Esophagus squamous epithelium (tissue), 5 donors: Measurements from ENCODE around the gene TMEM38B. TPM values are rescaled to one million over a fixed set of nuclear protein-coding genes. Genes with fewer than 3 reads are reported as not detected.

ENCODE experiments used
- DNase-seq: peaks from one replicate; lab custom pipeline; 2025; lab: John Stamatoyannopoulos, UW
- H3K27ac ChIP-seq, 4 donors: fragments of 200-600 bp; sonication (generic); one replicate each; pipeline ENCODE4 v1.5.1; 2016 to 2019; ENCODE audit warnings: mild to moderate bottlenecking in 1 of 4
- H3K27me3 ChIP-seq, 4 donors: fragments of 200-600 bp; sonication (generic); 1 replicate in 3 of 4; 2 replicates in 1 of 4; pipeline versions ENCODE4 v1.5.1 to v1.6.0; 2017 to 2021; ENCODE audit warnings: antibody characterized with exemption in 1 of 4
- H3K36me3 ChIP-seq, 3 donors: fragments of 200-600 bp; sonication (generic); one replicate each; pipeline ENCODE4 v1.5.1; 2016 to 2019
- H3K4me1 ChIP-seq, 3 donors: fragments of 200-600 bp; sonication (generic); one replicate each; pipeline ENCODE4 v1.5.1; 2017 to 2019
- H3K4me3 ChIP-seq, 4 donors: fragments of 200-600 bp; sonication (generic); 1 replicate in 3 of 4; 2 replicates in 1 of 4; pipeline ENCODE4 v1.5.1; 2016 to 2019; ENCODE audit warnings: mild to moderate bottlenecking in 2 of 4, moderate library complexity in 1 of 4
- H3K9me3 ChIP-seq, 3 donors: fragments of 200-600 bp; sonication (generic); one replicate each; pipeline ENCODE4 v1.5.1; 2016 to 2019
- POLR2A ChIP-seq, 4 donors: fragments of 450-650 bp; IDR thresholded peaks; one replicate each; pipeline ENCODE4 v1.6.1; 2017; ENCODE audit warnings: antibody characterized with exemption in 4 of 4, mild to moderate bottlenecking in 4 of 4, moderate library complexity in 3 of 4
- WGBS, 2 donors: methylation state at CpG; one replicate each; pipeline ENCODE4 v1.1.5; 2018; 5-methylcytosine and 5-hydroxymethylcytosine counted together
- intact Hi-C: fragments of 100-400 bp; cut with DNase I; formaldehyde crosslinking; loops from one replicate; pipeline ENCODE4 v1.15.0; 2022
- total RNA-seq, 4 donors: library from RNA; depleted of rRNA; stranded (reverse); fragments of >200 nt; gene quantifications; one replicate each; pipeline ENCODE4 v1.1.0, GENCODE V29; 2016
- TF ChIP-seq, protein P1 (sequence below), 6 experiments: fragments of 450-650 bp in 4 of 6; fragments of 200-600 bp in 2 of 6; sonication (generic) in 2 of 6; IDR thresholded peaks; one replicate each; pipeline ENCODE4 v1.5.1; 2016 to 2019; ENCODE audit warnings: antibody characterized with exemption in 6 of 6, mild to moderate bottlenecking in 4 of 6, moderate library complexity in 4 of 6
- donor health status: DM: yes; HTN: yes; CAD: no.

TMEM38B gene
- total RNA-seq, 4 donors from 2014 or later = 3.5 to 7.6 (median 7.2) TPM

DNA sequence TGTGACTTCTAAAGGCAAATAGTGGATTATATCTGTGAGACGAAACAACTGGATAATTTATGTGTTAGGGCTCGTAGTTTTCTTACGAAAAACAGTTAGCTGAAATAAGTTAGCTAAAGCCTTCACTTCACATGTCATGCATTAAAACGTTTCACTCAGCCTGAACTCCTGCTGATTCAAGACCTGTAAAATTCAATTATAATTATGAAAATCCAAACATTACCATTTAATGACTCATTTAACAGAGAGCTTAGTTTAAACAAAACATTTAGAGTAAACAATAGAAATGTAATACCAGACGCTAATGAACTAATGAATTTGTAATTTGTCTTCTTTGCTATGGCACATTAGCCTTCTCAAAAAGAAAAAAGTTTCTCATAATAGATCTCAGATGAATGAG is 30.4 kb upstream of the TMEM38B start:
- no peak overlapping the region for H3K27ac ChIP-seq
- no peaks in the 10 kb centered on the region for H3K4me1 ChIP-seq
- no peaks in the 10 kb centered on the region for H3K9me3 ChIP-seq
- DNase-seq = no peak
- intact Hi-C loops = no loop called here
- WGBS, 2 donors = 48 to 54% methylated on average over 5 of the region's 5 CpGs
- no peaks in the 10 kb centered on the region for H3K36me3 ChIP-seq
- TF ChIP-seq, protein P1, sequence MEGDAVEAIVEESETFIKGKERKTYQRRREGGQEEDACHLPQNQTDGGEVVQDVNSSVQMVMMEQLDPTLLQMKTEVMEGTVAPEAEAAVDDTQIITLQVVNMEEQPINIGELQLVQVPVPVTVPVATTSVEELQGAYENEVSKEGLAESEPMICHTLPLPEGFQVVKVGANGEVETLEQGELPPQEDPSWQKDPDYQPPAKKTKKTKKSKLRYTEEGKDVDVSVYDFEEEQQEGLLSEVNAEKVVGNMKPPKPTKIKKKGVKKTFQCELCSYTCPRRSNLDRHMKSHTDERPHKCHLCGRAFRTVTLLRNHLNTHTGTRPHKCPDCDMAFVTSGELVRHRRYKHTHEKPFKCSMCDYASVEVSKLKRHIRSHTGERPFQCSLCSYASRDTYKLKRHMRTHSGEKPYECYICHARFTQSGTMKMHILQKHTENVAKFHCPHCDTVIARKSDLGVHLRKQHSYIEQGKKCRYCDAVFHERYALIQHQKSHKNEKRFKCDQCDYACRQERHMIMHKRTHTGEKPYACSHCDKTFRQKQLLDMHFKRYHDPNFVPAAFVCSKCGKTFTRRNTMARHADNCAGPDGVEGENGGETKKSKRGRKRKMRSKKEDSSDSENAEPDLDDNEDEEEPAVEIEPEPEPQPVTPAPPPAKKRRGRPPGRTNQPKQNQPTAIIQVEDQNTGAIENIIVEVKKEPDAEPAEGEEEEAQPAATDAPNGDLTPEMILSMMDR (IDR thresholded peaks at IDR 0.05) = no peak
- no peak for TF ChIP-seq POLR2A (IDR thresholded peaks at IDR 0.05)
- H3K27me3 ChIP-seq = peaks cover 0 to 9% (median 0%) of the 10 kb centered on the region in 4 donors
- no peak overlapping the region for H3K4me3 ChIP-seq

DNA sequence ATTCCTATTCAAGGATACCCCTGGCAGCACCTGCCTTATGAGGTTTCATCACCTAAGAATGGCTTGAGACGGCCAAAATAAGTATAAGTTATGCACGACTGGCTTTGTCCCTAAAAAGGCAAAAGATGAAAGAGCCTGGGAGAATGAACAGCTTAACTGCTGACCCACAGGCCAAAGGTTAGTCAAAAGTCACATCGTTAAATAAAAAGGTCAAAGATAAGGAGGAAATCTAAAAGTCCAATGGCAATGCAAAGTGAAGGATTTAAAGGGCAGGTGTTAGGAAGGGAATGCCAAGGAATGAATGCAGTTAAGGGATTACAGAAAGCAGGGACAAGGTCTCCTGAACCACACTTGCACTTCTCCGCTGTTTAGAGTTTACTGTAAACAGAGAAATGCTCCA is 26.5 kb upstream of the TMEM38B start:
- TF ChIP-seq POLR2A (IDR thresholded peaks at IDR 0.05) = no peak
- TF ChIP-seq, protein P1 (IDR thresholded peaks at IDR 0.05) = no peak
- no peak overlapping the region for H3K27ac ChIP-seq
- 43 to 47% methylated on average over 4 of the region's 4 CpGs for WGBS, 2 donors
- no peaks in the 10 kb centered on the region for H3K9me3 ChIP-seq
- intact Hi-C loops = no loop called here
- no peak overlapping the region for H3K4me3 ChIP-seq
- no peaks in the 10 kb centered on the region for H3K4me1 ChIP-seq
- H3K27me3 ChIP-seq = peaks cover 0 to 12% (median 0%) of the 10 kb centered on the region in 4 donors
- no peaks in the 10 kb centered on the region for H3K36me3 ChIP-seq
- DNase-seq = no peak

DNA sequence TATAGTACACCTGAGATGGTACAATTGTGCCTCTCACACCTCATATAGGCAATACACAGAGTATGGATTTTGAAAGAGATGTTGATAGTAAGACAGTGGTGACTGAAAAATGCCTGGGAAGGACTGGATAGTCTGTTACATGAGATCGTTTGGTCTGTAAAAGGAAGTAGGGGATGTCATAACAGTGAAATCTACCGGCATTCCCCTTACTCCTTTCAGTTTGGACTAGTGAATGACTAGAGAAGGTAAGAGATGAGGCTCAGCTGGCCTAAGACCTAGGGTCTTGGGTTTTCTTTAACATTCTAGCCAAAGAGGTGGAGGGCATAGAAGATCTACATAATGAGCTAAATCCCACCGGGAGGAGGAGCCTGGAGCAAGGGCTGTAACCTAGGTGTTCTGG is 24.0 kb upstream of the TMEM38B start:
- intact Hi-C loops = no loop called here
- H3K27me3 ChIP-seq = peaks cover 0 to 12% (median 0%) of the 10 kb centered on the region in 4 donors
- no peak overlapping the region for H3K4me3 ChIP-seq
- no peak for DNase-seq
- WGBS, 2 donors = 51 to 52% methylated on average over 3 of the region's 3 CpGs
- TF ChIP-seq POLR2A (IDR thresholded peaks at IDR 0.05) = no peak
- TF ChIP-seq, protein P1 (IDR thresholded peaks at IDR 0.05) = no peak
- H3K36me3 ChIP-seq = no peaks in the 10 kb centered on the region
- H3K4me1 ChIP-seq = no peaks in the 10 kb centered on the region
- H3K27ac ChIP-seq = no peak overlapping the region
- H3K9me3 ChIP-seq = no peaks in the 10 kb centered on the region

DNA sequence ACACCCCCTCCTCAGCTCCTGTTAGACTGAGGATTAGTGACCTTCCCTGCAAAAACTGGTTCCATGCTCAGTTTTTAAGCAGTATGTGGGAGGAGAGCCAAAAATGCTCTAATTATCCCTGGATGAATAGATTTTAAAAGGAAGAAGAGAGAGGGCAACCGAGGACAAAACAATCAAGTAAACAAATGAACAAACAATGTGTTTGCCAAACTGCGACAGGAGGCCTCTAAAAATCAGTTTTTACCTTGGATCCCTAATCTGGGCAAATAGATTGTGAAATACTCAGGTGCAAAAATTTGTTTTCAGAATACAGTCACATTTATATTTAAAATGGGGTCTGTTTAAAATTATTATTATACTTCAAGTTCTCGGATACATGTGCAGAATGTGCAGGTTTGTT is 23.6 kb upstream of the TMEM38B start:
- Histone ChIP-seq H3K36me3 (no peaks in the 10 kb centered on the region), H3K4me1 (no peaks in the 10 kb centered on the region), H3K27ac (no peak overlapping the region), H3K4me3 (no peak overlapping the region), H3K9me3 (no peaks in the 10 kb centered on the region), H3K27me3 (peaks cover 0 to 12% (median 0%) of the 10 kb centered on the region in 4 donors)
- 71 to 86% methylated on average over 3 of the region's 3 CpGs for WGBS, 2 donors
- DNase-seq = no peak
- TF ChIP-seq, protein P1 (IDR thresholded peaks at IDR 0.05) = no peak
- intact Hi-C loops = no loop called here

DNA sequence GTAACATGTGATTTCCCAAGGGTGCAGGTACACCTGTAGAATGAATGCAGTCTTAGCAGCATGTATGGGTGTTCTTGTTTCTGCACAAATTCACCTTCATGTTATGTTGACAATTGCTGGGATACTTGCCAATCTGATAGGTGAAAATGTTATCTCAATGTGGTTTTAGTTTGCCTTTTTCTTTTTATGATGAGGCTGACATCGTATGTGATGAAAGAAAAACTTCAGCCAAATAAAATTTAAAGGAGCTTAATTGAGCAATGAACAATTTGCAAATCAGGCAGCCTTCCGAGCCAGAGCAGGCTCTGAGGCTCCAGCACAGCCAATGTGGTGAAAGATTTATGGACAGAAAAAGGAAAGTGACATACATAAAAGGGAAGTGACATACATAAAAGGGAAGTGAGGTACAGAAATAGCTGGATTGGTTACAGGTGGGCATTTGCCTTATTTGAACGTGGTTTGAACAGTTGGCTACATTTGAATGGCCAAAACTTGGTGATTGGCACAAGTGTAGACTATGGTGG is 21.6 kb upstream of the TMEM38B start:
- Histone ChIP-seq H3K36me3 (no peaks in the 10 kb centered on the region), H3K9me3 (no peaks in the 10 kb centered on the region), H3K4me3 (no peak overlapping the region), H3K27me3 (peaks cover 0 to 12% (median 0%) of the 10 kb centered on the region in 4 donors), H3K4me1 (no peaks in the 10 kb centered on the region), H3K27ac (no peak overlapping the region)
- no peak for TF ChIP-seq POLR2A (IDR thresholded peaks at IDR 0.05)
- TF ChIP-seq, protein P1 (IDR thresholded peaks at IDR 0.05) = no peak
- DNase-seq = no peak
- 39 to 42% methylated on average over 3 of the region's 3 CpGs for WGBS, 2 donors
- intact Hi-C loops = no loop called here
